Fibroblast of skin of right biceps (primary cell): ENCODE results near the gene OSBPL1A.
A peak's percentile ranks its signal among the peaks of the same experiment; 100 is the strongest.

Source experiments
- DNase-seq: peaks from one replicate; pipeline ENCODE4 v3.0.0-alpha.2; 2013

OSBPL1A gene

GRCh38 chr18:24397694-24398368 is at the start of gene OSBPL1A:
Gene OSBPL1A, minus strand, starts transcription at chr18:24397824. Its CDS starts 20,291 bp downstream, at chr18:24377533.
- peak; percentile 95 for DNase-seq

DNA sequence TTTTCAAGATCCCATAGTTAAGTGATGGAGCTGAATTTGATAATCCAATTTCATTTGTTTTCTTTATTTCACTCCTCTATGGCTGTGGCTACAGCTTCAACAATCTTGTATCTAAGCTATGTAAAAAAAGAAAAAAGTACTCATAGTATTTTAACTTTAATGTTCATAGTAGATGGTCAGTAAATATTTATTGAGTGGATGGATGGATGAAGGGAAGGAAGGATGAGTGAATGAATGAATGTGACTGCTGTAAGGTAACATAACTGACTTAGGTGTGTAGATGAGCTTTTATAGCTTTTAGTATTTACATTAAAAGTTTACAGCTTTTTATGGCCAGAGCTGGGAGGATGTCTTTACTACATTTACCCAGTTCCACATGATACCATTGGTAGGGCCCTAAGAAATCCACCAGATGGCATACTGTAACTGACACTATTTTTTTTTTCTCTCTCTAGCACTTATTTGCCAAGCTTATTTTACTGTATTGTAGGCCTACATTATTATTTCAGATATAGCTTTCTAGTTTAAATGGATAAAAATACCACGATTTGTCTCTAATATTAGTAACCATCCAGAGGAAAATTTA is 49.4 kb upstream of the OSBPL1A start:
- no peak for DNase-seq

GRCh38 chr18:24446453-24446852 is 48.8 kb upstream of the OSBPL1A start:
- DNase-seq = no peak

DNA sequence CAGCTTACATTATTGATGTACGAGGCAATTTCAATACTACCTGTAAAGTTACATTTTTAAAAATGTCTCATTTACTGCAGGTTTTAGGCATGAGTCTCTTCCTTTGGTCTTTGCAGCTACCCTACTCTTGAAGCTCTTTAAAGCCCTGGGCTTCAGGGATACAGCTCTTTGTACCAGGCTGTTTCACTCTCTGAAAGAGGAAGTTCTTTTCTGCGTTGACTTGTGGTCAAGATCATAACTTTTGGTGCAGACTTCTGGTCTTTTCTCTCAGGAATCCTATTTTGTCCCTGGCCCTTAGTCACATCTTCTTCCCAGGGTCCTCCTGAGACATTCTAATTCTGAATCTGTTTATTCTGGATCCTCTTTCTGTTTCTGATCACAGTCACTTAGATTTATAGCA is 46.2 kb upstream of the OSBPL1A start:
- no peak for DNase-seq

DNA sequence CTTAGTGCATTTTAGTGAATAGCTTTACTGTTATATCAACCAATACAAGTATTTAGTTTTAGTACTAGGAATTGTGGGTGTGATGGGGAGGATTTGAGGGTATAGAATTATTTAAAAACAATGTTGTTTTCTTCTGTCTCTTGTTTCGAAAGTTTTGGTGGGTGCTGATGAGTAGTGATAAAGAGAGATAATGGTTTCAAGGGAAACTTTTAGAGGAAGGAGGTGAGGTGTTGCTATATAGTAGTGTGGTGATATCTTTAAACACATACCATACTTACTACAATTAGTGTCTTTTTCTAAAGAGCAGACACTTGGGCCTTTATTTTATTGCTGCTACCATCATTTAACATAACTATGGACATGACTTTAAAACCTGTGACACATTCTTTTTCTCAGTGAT is 39.3 kb upstream of the OSBPL1A start:
- no peak for DNase-seq

- DNase-seq = no peak
Observed at GRCh38 chr18:24432618-24433017, 35.0 kb upstream of the OSBPL1A start.

- no peak for DNase-seq
Observed at GRCh38 chr18:24429188-24429587, 31.6 kb upstream of the OSBPL1A start.

GRCh38 chr18:24428709-24429108 is 31.1 kb upstream of the OSBPL1A start:
- DNase-seq = no peak

- DNase-seq = peak; percentile 8
Observed at GRCh38 chr18:24427484-24427883, 29.9 kb upstream of the OSBPL1A start.

DNA sequence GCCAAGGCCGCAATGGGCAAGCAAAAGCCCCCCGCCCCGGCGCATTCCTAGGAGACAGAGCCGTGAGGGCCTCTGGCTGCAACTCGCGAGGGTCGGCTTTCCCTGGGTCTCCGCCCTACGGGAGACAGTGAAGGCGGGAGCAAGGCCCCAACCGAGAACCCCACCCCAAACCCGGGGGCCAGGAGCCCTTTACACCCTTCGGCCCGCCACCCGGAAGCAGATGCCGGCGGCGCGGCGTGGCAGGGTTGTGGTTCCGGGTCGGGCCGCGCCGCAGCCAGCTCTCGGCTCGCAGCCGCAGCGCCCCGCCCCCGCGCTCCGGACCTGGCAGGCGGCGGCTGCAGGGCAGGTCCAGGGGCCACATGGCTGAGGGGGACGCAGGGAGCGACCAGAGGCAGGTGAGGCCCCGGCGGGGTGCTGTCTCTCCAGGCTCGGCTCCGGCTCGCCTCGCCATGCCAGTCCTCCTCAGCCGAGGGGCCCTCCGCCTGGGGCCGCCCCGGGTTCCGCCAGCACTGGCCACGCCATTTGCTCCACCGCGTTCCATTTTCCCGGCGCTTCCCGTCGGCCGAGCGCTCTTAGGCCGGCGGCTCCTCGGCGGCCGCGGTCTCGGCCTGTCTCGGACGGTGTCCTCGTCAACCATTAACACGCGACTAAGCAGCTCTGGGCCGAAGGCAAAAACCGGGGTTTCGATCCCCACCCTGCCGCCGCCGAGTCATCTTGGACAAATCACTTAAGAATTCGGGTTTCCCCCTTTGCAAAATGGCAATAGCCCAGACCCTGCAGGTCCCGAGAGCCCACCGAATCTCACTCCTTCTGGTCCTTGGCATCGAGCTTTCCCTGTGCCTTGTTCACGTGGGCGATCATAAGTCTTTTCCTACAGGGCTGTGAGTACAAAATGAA is 29.0 kb upstream of the OSBPL1A start, which contains the start of gene IMPACT:
TSS of gene IMPACT (plus strand) at position 273 of the 897 bp plus-strand sequence. CDS start at position 360, 87 bp downstream.
- DNase-seq = peak; percentile 88

- DNase-seq = no peak
Observed at GRCh38 chr18:24426073-24426397, 28.4 kb upstream of the OSBPL1A start.

- DNase-seq = no peak
Observed at GRCh38 chr18:24421831-24422230, 24.2 kb upstream of the OSBPL1A start.

- DNase-seq = no peak
Observed at GRCh38 chr18:24420551-24420950, 22.9 kb upstream of the OSBPL1A start.

GRCh38 chr18:24417480-24417879 is 19.9 kb upstream of the OSBPL1A start:
- DNase-seq = no peak

DNA sequence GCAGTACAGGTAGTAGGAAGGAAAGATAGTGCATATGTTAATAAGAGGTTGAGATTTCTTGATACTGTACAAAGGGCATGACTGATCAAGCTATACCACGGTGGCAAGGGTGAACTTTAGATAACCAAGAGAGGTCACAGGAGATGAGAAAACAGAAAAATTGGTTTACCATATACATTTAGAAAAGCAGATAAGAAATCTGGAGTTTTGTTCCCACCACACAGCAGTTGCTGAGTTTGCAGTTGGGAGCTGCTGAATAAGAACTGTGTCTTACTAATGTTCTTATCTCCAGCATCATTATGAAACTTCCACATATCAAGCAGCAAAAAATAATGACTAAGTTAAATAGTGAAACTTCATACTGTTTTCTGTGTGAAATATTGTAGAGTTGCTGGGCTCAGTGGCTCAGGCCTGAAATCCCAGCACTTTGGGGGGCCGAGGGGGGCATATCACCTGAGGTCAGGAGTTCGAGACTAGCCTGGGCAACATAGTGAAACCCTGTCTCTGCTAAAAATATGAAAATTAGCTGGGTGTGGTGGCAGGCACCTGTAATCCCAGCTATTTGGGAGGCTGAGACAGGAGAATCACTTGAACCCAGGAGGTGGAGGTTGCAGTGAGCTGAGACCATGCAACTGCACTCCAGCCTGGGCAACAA is 16.9 kb upstream of the OSBPL1A start:
- no peak for DNase-seq

DNA sequence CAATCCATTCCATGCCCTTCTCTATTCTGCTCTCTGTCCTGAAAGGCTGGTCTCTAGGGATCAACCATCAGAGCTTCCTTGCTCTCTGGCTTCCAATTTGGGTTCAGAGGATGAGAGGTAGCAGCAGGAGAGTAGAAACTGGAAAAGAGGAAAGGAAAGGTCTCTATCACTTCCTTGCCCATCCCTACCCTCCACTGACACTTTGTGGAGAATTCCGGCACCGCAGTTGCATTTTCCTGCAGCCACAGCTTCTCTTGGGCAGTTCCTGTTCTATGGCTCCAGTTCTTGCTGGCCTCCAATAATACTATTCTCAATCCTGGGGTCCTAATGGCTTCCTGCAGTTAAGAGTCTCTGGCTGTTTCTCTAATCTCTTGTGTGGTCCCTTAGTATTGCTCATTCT is 15.5 kb upstream of the OSBPL1A start:
- no peak for DNase-seq

DNA sequence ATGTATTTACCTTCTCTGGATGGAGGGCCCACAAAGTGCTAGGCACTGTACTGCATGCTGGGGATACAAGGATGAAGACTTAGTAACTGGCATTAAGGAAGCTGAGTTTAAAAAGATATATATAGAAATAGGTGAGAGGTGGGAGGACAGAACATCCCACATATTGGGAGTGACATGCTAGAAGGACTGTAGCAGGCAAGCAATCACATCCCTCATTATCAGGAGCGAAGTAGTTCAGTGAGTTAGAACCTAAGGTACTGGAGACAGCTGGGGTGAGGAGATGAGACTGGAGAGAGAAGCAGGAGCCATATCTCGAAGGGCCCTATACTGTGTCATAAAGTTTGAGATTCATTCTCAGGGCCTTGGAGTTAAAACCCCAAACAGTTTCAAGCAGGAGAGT is 10.9 kb upstream of the OSBPL1A start:
- DNase-seq = no peak

GRCh38 chr18:24404591-24404990 is 7.0 kb upstream of the OSBPL1A start:
- no peak for DNase-seq

DNA sequence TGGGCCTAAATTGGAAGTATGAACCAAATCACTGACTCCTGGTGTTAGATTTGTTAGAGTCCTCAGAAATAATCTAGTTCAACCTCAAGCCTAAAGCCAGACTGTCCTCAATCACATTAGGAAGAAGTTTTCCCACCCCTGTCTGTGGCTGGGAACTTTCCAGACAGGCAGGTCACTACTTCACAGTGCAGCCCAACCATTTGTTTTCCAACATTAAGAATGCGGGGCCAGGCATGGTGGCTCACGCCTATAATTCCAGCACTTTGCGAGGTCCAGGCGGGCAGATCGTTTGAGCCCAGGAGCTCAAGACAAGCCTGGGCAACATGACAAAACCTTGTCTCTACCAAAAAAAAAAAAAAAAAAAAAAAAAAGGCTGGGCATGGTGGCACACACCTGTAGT is 5.5 kb upstream of the OSBPL1A start:
- DNase-seq = no peak

- DNase-seq = no peak
Observed at GRCh38 chr18:24402209-24402785, 4.7 kb upstream of the OSBPL1A start.

DNA sequence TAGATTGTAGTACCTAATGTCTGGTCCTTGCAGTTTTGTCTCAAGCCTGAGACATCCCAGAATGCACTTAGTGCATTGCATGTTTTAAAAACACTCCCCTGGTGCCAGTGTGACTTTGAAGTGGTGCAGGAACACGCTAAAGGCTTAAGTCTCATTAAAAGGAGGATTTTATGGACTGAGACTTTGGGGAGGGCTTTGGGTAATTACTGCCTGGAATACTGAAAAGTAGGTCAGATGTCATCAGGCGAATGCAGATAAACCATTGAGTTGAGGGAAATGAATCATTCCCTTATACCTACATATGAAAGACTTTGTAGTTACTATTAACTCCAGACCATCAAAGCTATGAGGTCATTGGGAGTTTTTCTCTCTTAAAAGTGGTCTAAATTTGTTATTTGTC is 3.0 kb upstream of the OSBPL1A start:
- no peak for DNase-seq

GRCh38 chr18:24398540-24398939 is 916 bp upstream of the OSBPL1A start:
- peak; percentile 61 for DNase-seq

GRCh38 chr18:24397131-24397693 is 412 bp downstream of the OSBPL1A start:
- DNase-seq = peak; percentile 70
